HG03175 (cell line): ENCODE results near the gene TMEM200A.

ENCODE experiments used
- ATAC-seq: cut with Tn5 transposase; IDR thresholded peaks from one replicate; pipeline ENCODE4 v1.9.1; 2021; ENCODE audit warnings: mild to moderate bottlenecking, moderate library complexity; ENCODE audit not compliant: unreplicated experiment

The TMEM200A gene

GRCh38 chr6:130485870-130486269 lies 120.1 kb downstream of the TMEM200A start:
- ATAC-seq = no peak

- ATAC-seq = no peak
Observed at GRCh38 chr6:130486417-130486816, 120.6 kb downstream of the TMEM200A start.

- ATAC-seq = no peak
Observed at GRCh38 chr6:130489514-130489913, 123.7 kb downstream of the TMEM200A start.
